GM18519 (cell line): ENCODE measurements around the gene MACROD2.
"Not testable (repeated sequence)": the region's sequence is repeated elsewhere in the genome, so short reads cannot be mapped to it uniquely, and the experiment has no call there.

Experiments
- ATAC-seq: cut with Tn5 transposase; IDR thresholded peaks from one replicate; pipeline ENCODE4 v1.9.1; 2021; ENCODE audit warnings: mild to moderate bottlenecking, moderate library complexity; ENCODE audit not compliant: unreplicated experiment, low FRiP score

MACROD2 gene

GRCh38 chr20:16011519-16011918 is 2016.2 kb downstream of the MACROD2 start:
- no peak for ATAC-seq

GRCh38 chr20:16012934-16013333 is 2017.6 kb downstream of the MACROD2 start:
- not testable (repeated sequence) for ATAC-seq

GRCh38 chr20:16013631-16014030 is 2018.3 kb downstream of the MACROD2 start:
- ATAC-seq = no peak

- ATAC-seq = no peak
These were observed 2019.1 kb downstream of the MACROD2 start for GRCh38 chr20:16014436-16014835.

- ATAC-seq = no peak
These were observed 2022.3 kb downstream of the MACROD2 start for GRCh38 chr20:16017656-16018055.

GRCh38 chr20:16018881-16019280 is 2023.6 kb downstream of the MACROD2 start:
- no peak for ATAC-seq

- no peak for ATAC-seq
These were observed 2025.7 kb downstream of the MACROD2 start for GRCh38 chr20:16020971-16021370.

- no peak for ATAC-seq
These were observed 2029.8 kb downstream of the MACROD2 start for GRCh38 chr20:16025084-16025483.

GRCh38 chr20:16027686-16028085 is 2032.4 kb downstream of the MACROD2 start:
- ATAC-seq = no peak

- ATAC-seq = no peak
These were observed 2033.6 kb downstream of the MACROD2 start for GRCh38 chr20:16028923-16029322.

- ATAC-seq = no peak
These were observed 2034.9 kb downstream of the MACROD2 start for GRCh38 chr20:16030253-16030652.

GRCh38 chr20:16035576-16035975 is 2040.3 kb downstream of the MACROD2 start:
- ATAC-seq = no peak

- no peak for ATAC-seq
These were observed 2041.0 kb downstream of the MACROD2 start for GRCh38 chr20:16036331-16036730.

- no peak for ATAC-seq
These were observed 2045.4 kb downstream of the MACROD2 start for GRCh38 chr20:16040742-16041141.

GRCh38 chr20:16042731-16043130 is 2047.4 kb downstream of the MACROD2 start:
- ATAC-seq = no peak

- no peak for ATAC-seq
These were observed 2048.6 kb downstream of the MACROD2 start for GRCh38 chr20:16043931-16044330.

- no peak for ATAC-seq
These were observed 2053.6 kb downstream of the MACROD2 start for GRCh38 chr20:16048876-16049275.

GRCh38 chr20:16049529-16050093 is 2054.3 kb downstream of the MACROD2 start:
- ATAC-seq = no peak

- no peak for ATAC-seq
These were observed 2055.1 kb downstream of the MACROD2 start for GRCh38 chr20:16050366-16050765.

- no peak for ATAC-seq
These were observed 2056.7 kb downstream of the MACROD2 start for GRCh38 chr20:16051968-16052367.

- no peak for ATAC-seq
These were observed 2057.1 kb downstream of the MACROD2 start for GRCh38 chr20:16052456-16052855.

- ATAC-seq = no peak
These were observed 2059.7 kb downstream of the MACROD2 start for GRCh38 chr20:16054985-16055384.

- no peak for ATAC-seq
These were observed 2062.3 kb downstream of the MACROD2 start for GRCh38 chr20:16057651-16058050.
